Right ventricle myocardium superior (tissue), 1 donor: ENCODE results near the gene NT5C2. TPM values are rescaled to one million over a fixed set of nuclear protein-coding genes. Genes with fewer than 3 reads are reported as not detected.
A peak's percentile ranks its signal among the peaks of the same experiment; 100 is the strongest.
"Not testable (repeated sequence)": the region's sequence is repeated elsewhere in the genome, so short reads cannot be mapped to it uniquely, and the experiment has no call there.

Experiments used
- ATAC-seq: fragments of 200-7000 bp; cut with Tn5 transposase; one replicate; pipeline ENCODE4 v1.9.1; 2020; ENCODE audit warnings: mild to moderate bottlenecking; ENCODE audit not compliant: poor library complexity
- DNase-seq: peaks from one replicate; pipeline ENCODE4 v3.0.0-alpha.2; 2020
- intact Hi-C: fragments of 100-400 bp; cut with DNase I; formaldehyde crosslinking; loops from one replicate; pipeline ENCODE4 v1.11.2; 2022
- total RNA-seq: library from RNA; stranded (reverse); fragmentation: NEBNext Ultra II Directional; extraction: Animal tissue kit (Norgen Biotek cat#: 25700); gene quantifications from one replicate; pipeline ENCODE4 v1.2.1, GENCODE V29; 2021
- donor health status: DM: no; HTN: yes; CAD: no; lungs with severe emphysema.

The NT5C2 gene
- total RNA-seq, 1 donor from 2014 or later = 46.9 TPM

- intact Hi-C loops = no loop called here
- DNase-seq (no peak), ATAC-seq (no peak)
Measured at GRCh38 chr10:103079100-103079499, 114.0 kb downstream of the NT5C2 start.

- DNase-seq = no peak
- intact Hi-C loops = no loop called here
- ATAC-seq = no peak
Measured at GRCh38 chr10:103078676-103079075, 114.4 kb downstream of the NT5C2 start.

- intact Hi-C loops = no loop called here
- ATAC-seq (no peak), DNase-seq (no peak)
Measured at GRCh38 chr10:103078309-103078615, 114.8 kb downstream of the NT5C2 start.

GRCh38 chr10:103077491-103078308, 115.4 kb downstream of the NT5C2 start:
- intact Hi-C loops = no loop called here
- no peak for ATAC-seq
- DNase-seq = no peak

GRCh38 chr10:103077020-103077419, 116.1 kb downstream of the NT5C2 start:
- ATAC-seq (no peak), DNase-seq (no peak)
- intact Hi-C loops = no loop called here

GRCh38 chr10:103072891-103073290, 120.2 kb downstream of the NT5C2 start:
- DNase-seq (no peak), ATAC-seq (no peak)
- intact Hi-C loops = loop anchor here (5.0 kb wide), 1 partner anchor 241 kb away; no protein-coding TSS in a partner anchor

- intact Hi-C loops = loop anchor here (5.0 kb wide), 1 partner anchor 240 kb away; no protein-coding TSS in a partner anchor
- no peak for DNase-seq
- ATAC-seq = no peak
Measured at GRCh38 chr10:103072276-103072675, 120.8 kb downstream of the NT5C2 start.

GRCh38 chr10:103069453-103070331, 123.4 kb downstream of the NT5C2 start:
- intact Hi-C loops = loop anchor here (5.0 kb wide), 3 partner anchors 152 to 342 kb away; partner anchors contain the start of gene CNNM2
- DNase-seq = peak; percentile 68
- peak; percentile 84 for ATAC-seq

- intact Hi-C loops = loop anchor here (5.0 kb wide), 2 partner anchors 151 to 341 kb away; partner anchors contain the start of gene CNNM2
- DNase-seq (no peak), ATAC-seq (no peak)
Measured at GRCh38 chr10:103067956-103068355, 125.1 kb downstream of the NT5C2 start.

GRCh38 chr10:103067484-103067883, 125.6 kb downstream of the NT5C2 start:
- ATAC-seq (no peak), DNase-seq (no peak)
- intact Hi-C loops = loop anchor here (5.0 kb wide), 2 partner anchors 150 to 340 kb away; partner anchors contain the start of gene CNNM2

GRCh38 chr10:103067099-103067477, 126.0 kb downstream of the NT5C2 start:
- intact Hi-C loops = loop anchor here (5.0 kb wide), 2 partner anchors 150 to 340 kb away; partner anchors contain the start of gene CNNM2
- not testable (repeated sequence) for DNase-seq, ATAC-seq

GRCh38 chr10:103066141-103067098, 126.7 kb downstream of the NT5C2 start:
- DNase-seq (no peak), ATAC-seq (no peak)
- intact Hi-C loops = loop anchor here (5.0 kb wide), 2 partner anchors 149 to 339 kb away; partner anchors contain the start of gene CNNM2

- ATAC-seq (no peak), DNase-seq (no peak)
- intact Hi-C loops = loop anchor here (5.0 kb wide), 2 partner anchors 148 to 338 kb away; partner anchors contain the start of gene CNNM2
Measured at GRCh38 chr10:103064956-103065355, 128.1 kb downstream of the NT5C2 start.

- DNase-seq = no peak
- ATAC-seq = no peak
- intact Hi-C loops = no loop called here
Measured at GRCh38 chr10:103062854-103063590, 130.1 kb downstream of the NT5C2 start.

GRCh38 chr10:103060575-103060974, 132.5 kb downstream of the NT5C2 start:
- DNase-seq (no peak), ATAC-seq (no peak)
- intact Hi-C loops = no loop called here

- intact Hi-C loops = no loop called here
- DNase-seq (no peak), ATAC-seq (peak; percentile 61)
Measured at GRCh38 chr10:103058034-103058433, 135.0 kb downstream of the NT5C2 start.

- intact Hi-C loops = no loop called here
- DNase-seq = no peak
- no peak for ATAC-seq
Measured at GRCh38 chr10:103055105-103055504, 138.0 kb downstream of the NT5C2 start.

GRCh38 chr10:103054621-103055020, 138.5 kb downstream of the NT5C2 start:
- ATAC-seq = no peak
- intact Hi-C loops = no loop called here
- DNase-seq = no peak
